ENCODE results near the gene SOX4. TPM values are rescaled to one million over a fixed set of nuclear protein-coding genes. Genes with fewer than 3 reads are reported as not detected.

The SOX4 gene
- total and polyA plus RNA-seq, 3 donors from 2014 or later, result 16.1 to 43.9 (median 42.9) TPM

- H3K27ac ChIP-seq, result no peak overlapping the region
- H3K9me3 ChIP-seq, result no peaks in the 10 kb centered on the region
- TF ChIP-seq POLR2A (IDR thresholded peaks at IDR 0.05), result no peak
- no peak for TF ChIP-seq CTCF (IDR thresholded peaks at IDR 0.05)
- DNase-seq, result no peak
- H3K4me3 ChIP-seq, result no peak overlapping the region
- peaks cover 10% of the 10 kb centered on the region for H3K4me1 ChIP-seq
- intact Hi-C loops (cut with DNase I; ENCODE audit: low total_unique reads), result loop anchor here (10.0 kb wide), 1 partner anchor 326 kb away; no protein-coding TSS in a partner anchor
- WGBS, 2 donors, result 23 to 48% methylated on average over 3 of the region's 3 CpGs
- H3K36me3 ChIP-seq (ENCODE audit: low read depth, missing control alignments), result no peaks in the 10 kb centered on the region
- H3K27me3 ChIP-seq, result no peaks in the 10 kb centered on the region
These were observed 5.1 kb downstream of the SOX4 start for GRCh38 chr6:21598674-21599023.

- Histone ChIP-seq H3K27me3 (no peaks in the 10 kb centered on the region), H3K9me3 (no peaks in the 10 kb centered on the region), H3K36me3 (ENCODE audit: low read depth, missing control alignments) (no peaks in the 10 kb centered on the region), H3K27ac (no peak overlapping the region), H3K4me1 (peaks cover 10% of the 10 kb centered on the region), H3K4me3 (no peak overlapping the region)
- no peak for TF ChIP-seq POLR2A (IDR thresholded peaks at IDR 0.05)
- WGBS, 2 donors, result 47 to 54% methylated on average over 3 of the region's 3 CpGs
- intact Hi-C loops (cut with DNase I; ENCODE audit: low total_unique reads), result loop anchor here (10.0 kb wide), 1 partner anchor 326 kb away; no protein-coding TSS in a partner anchor
- no peak for DNase-seq
These were observed 5.6 kb downstream of the SOX4 start for GRCh38 chr6:21599051-21599696.

GRCh38 chr6:21601339-21601923, 7.9 kb downstream of the SOX4 start:
- 80 to 86% methylated on average over 9 of the region's 9 CpGs for WGBS, 2 donors
- Histone ChIP-seq H3K9me3 (no peaks in the 10 kb centered on the region), H3K27me3 (no peaks in the 10 kb centered on the region), H3K4me3 (no peak overlapping the region), H3K27ac (no peak overlapping the region), H3K36me3 (ENCODE audit: low read depth, missing control alignments) (no peaks in the 10 kb centered on the region), H3K4me1 (peaks cover 10% of the 10 kb centered on the region)
- DNase-seq, result no peak
- intact Hi-C loops (cut with DNase I; ENCODE audit: low total_unique reads), result no loop called here
- TF ChIP-seq CTCF (IDR thresholded peaks at IDR 0.05) (no peak), POLR2A (IDR thresholded peaks at IDR 0.05) (no peak)

GRCh38 chr6:21601932-21602390, 8.4 kb downstream of the SOX4 start:
- H3K4me3 ChIP-seq, result no peak overlapping the region
- no peak for TF ChIP-seq CTCF (IDR thresholded peaks at IDR 0.05)
- TF ChIP-seq POLR2A (IDR thresholded peaks at IDR 0.05), result no peak
- no peak for DNase-seq
- intact Hi-C loops (cut with DNase I; ENCODE audit: low total_unique reads), result no loop called here
- H3K27me3 ChIP-seq, result no peaks in the 10 kb centered on the region
- no peaks in the 10 kb centered on the region for H3K9me3 ChIP-seq
- H3K4me1 ChIP-seq, result peaks cover 10% of the 10 kb centered on the region
- H3K27ac ChIP-seq, result no peak overlapping the region
- WGBS, 2 donors, result 69% methylated on average over 23 of the region's 23 CpGs
- H3K36me3 ChIP-seq (ENCODE audit: low read depth, missing control alignments), result no peaks in the 10 kb centered on the region

- Histone ChIP-seq H3K9me3 (no peaks in the 10 kb centered on the region), H3K4me3 (no peak overlapping the region), H3K4me1 (peaks cover 3% of the 10 kb centered on the region), H3K27ac (no peak overlapping the region), H3K27me3 (no peaks in the 10 kb centered on the region), H3K36me3 (ENCODE audit: low read depth, missing control alignments) (no peaks in the 10 kb centered on the region)
- DNase-seq, result no peak
- TF ChIP-seq POLR2A (IDR thresholded peaks at IDR 0.05) (no peak), CTCF (IDR thresholded peaks at IDR 0.05) (no peak)
- 68 to 69% methylated on average over 5 of the region's 5 CpGs for WGBS, 2 donors
- intact Hi-C loops (cut with DNase I; ENCODE audit: low total_unique reads), result no loop called here
These were observed 9.8 kb downstream of the SOX4 start for GRCh38 chr6:21603082-21603952.

Data from testis (tissue), 3 donors.